Adrenal gland (tissue), 12 donors: ENCODE data around the gene DPM1. TPM values are rescaled to one million over a fixed set of nuclear protein-coding genes. Genes with fewer than 3 reads are reported as not detected.

ENCODE experiments used
- DNase-seq, 7 donors: peaks; one replicate each; pipeline ENCODE4 v3.0.0-alpha.2; 2019 to 2020
- H3K27ac ChIP-seq, 5 donors: fragments of 200-600 bp; sonication (generic) in 4 of 5; 1 replicate in 3 of 5; 2 replicates in 2 of 5; pipeline versions ENCODE4 v1.5.1 to v1.8.0; 2016 to 2020; ENCODE audit warnings: mild to moderate bottlenecking in 1 of 5
- H3K27me3 ChIP-seq: fragments of 200-600 bp; 2 replicates; pipeline ENCODE4 v1.8.0; 2021
- H3K36me3 ChIP-seq, 2 donors: fragments of 200-600 bp; replicated peaks in 1 of 2; 1 replicate in 1 of 2; 2 replicates in 1 of 2; pipeline versions ENCODE4 v1.5.1 to v1.8.0; 2018 to 2022
- H3K4me1 ChIP-seq, 2 donors: fragments of 200-600 bp; replicated peaks in 1 of 2; 1 replicate in 1 of 2; 2 replicates in 1 of 2; pipeline versions ENCODE4 v1.5.1 to v1.8.0; 2018 to 2021
- H3K4me3 ChIP-seq, 4 donors: fragments of 200-600 bp; sonication (generic) in 3 of 4; one replicate each; pipeline ENCODE4 v1.5.1; 2016 to 2018
- H3K9me3 ChIP-seq, 3 donors: fragments of 200-600 bp; sonication (generic) in 1 of 3; replicated peaks in 1 of 3; 1 replicate in 2 of 3; 2 replicates in 1 of 3; pipeline versions ENCODE4 v1.5.1 to v1.8.0; 2016 to 2021
- CTCF ChIP-seq, 6 experiments: fragments of 450-650 bp in 4 of 6; fragments of 200-600 bp in 2 of 6; sonication (generic) in 1 of 6; IDR thresholded peaks; 1 replicate in 5 of 6; 2 replicates in 1 of 6; pipeline versions ENCODE4 v1.5.1 to v1.8.0; 2016 to 2021; ENCODE audit warnings: antibody characterized with exemption in 6 of 6, mild to moderate bottlenecking in 2 of 6, moderate library complexity in 1 of 6
- POLR2A ChIP-seq, 2 donors: fragments of 450-650 bp; IDR thresholded peaks; one replicate each; pipeline ENCODE4 v1.6.1; 2017; ENCODE audit warnings: antibody characterized with exemption in 2 of 2, mild to moderate bottlenecking in 2 of 2, moderate library complexity in 1 of 2
- WGBS, 4 donors: extraction: QIAGEN DNeasy Blood & Tissue Kit in 2 of 4; methylation state at CpG; one replicate each; pipeline versions ENCODE4 v1.1.5 to v1.1.7; 2013 to 2017; 5-methylcytosine and 5-hydroxymethylcytosine counted together
- intact Hi-C, 2 donors: fragments of 100-400 bp; cut with DNase I; formaldehyde crosslinking; loops; one replicate each; pipeline versions ENCODE4 v1.14.1 to v1.15.0; 2022 to 2023
- polyA plus RNA-seq, 3 donors: library from polyadenylated mRNA; stranded (reverse); fragments of 200-250 nt in 2 of 3; fragments of 350-450 nt in 1 of 3; fragmentation: Illumina TruSeq in 1 of 3; extraction: RNeasy Lipid Tissue Mini Kit (QIAGEN cat#74804) in 1 of 3; gene quantifications; one replicate each; pipeline ENCODE4 v1.2.3, GENCODE V29; 2013 to 2014
- total RNA-seq, 9 donors: library from RNA; depleted of rRNA in 4 of 9; stranded (reverse); fragments of >200 nt in 4 of 9; fragments of 120-200 nt in 1 of 9; fragmentation: NEBNext Ultra II Directional in 1 of 9; extraction: Animal tissue kit (Norgen Biotek cat#: 25700) in 1 of 9; gene quantifications; one replicate each; pipeline versions ENCODE4 v1.1.0 to v1.2.4, GENCODE V29; 2013 to 2023
- donor health status: healthy with polysubstance abuse.
- donor health status: Bipolar disorder and iron deficiency.
- donor health status: DM: yes; HTN: yes; CAD: no.
- donor health status: DM: no; HTN: no; CAD: no.
- donor health status: DM: no; HTN: no; CAD: no.
- donor health status: DM: yes; HTN: yes; CAD: no.

Gene DPM1
- total and polyA plus RNA-seq, 12 donors, result 21.0 to 145 (median 42.9) TPM

DNA sequence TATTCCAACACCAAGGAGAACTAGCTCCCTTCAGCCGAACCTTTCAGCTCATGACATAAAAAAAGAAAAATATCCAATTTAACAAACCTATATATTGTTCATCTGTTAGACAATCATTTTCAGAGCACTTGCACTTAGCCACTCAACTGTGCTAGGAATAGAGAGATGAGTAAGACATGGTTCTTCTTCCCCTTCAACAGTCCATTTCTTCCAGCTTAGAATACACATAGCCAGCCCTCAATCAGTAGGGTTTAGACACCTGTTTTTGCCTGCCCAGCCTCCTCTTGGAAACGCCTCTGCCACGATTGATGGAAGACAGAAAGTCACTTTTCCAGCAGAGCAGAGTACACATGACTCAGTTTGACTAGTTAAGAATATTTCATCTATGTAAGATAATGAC, 48.9 kb downstream of the DPM1 start:
- intact Hi-C loops, result no loop called here
- 91 to 100% (median 94%) methylated on average over 3 of the region's 3 CpGs for WGBS, 4 donors
- Histone ChIP-seq H3K4me1 (peaks cover 25 to 44% of the 10 kb centered on the region in 2 donors), H3K36me3 (no peaks in the 10 kb centered on the region), H3K4me3 (no peak overlapping the region), H3K9me3 (no peaks in the 10 kb centered on the region), H3K27ac (no peak overlapping the region), H3K27me3 (no peaks in the 10 kb centered on the region)
- DNase-seq, result no peak
- TF ChIP-seq POLR2A (IDR thresholded peaks at IDR 0.05) (no peak), CTCF (IDR thresholded peaks at IDR 0.05) (no peak)

- Histone ChIP-seq H3K4me3 (no peak overlapping the region), H3K4me1 (peaks cover 4 to 24% of the 10 kb centered on the region in 2 donors), H3K27me3 (no peaks in the 10 kb centered on the region), H3K27ac (no peak overlapping the region), H3K36me3 (peaks cover 0 to 18% of the 10 kb centered on the region in 2 donors), H3K9me3 (no peaks in the 10 kb centered on the region)
- DNase-seq, result no peak
- TF ChIP-seq POLR2A (IDR thresholded peaks at IDR 0.05), result no peak
- TF ChIP-seq CTCF (IDR thresholded peaks at IDR 0.05), result no peak
- intact Hi-C loops, result no loop called here
- WGBS, 4 donors, result 75 to 86% (median 84%) methylated on average over 5 to 6 of the region's 6 CpGs
These were observed 54.2 kb downstream of the DPM1 start for GRCh38 chr20:50904067-50904570.

DNA sequence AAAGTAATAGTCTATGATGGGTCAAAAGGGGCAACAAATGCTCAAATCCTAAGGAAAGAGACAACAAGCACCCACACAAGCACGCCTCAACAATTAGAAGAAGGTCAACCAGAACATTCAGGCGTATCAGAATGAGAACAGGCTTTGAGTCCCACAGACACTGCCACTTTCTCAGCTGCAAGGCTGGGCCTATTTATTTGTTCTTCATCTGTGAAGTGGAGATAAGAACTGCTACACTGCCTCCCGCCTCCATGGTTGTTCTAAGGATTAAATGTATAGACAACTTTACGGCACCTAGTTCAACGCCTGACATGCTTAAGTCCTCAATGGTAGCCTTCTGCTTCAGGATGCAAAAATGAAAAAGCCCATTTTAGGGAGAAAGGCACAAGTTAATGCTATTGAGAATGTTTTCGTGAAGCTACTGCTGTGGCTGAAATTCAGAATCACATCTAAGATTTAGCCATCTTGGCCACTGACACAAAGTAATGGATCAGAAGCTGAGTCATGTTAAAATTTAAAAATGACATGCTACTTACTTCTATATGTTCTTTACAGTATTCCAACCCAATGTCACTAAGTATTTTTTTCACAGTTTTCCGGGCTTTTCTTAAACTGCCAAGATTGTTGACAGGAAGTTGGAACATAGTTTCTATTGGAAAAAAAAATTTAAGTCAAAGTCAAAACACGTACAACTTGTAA, 54.8 kb downstream of the DPM1 start:
- TF ChIP-seq POLR2A (IDR thresholded peaks at IDR 0.05), result no peak
- no peak for TF ChIP-seq CTCF (IDR thresholded peaks at IDR 0.05)
- no peak for DNase-seq
- Histone ChIP-seq H3K4me1 (peaks cover 4 to 24% of the 10 kb centered on the region in 2 donors), H3K27me3 (no peaks in the 10 kb centered on the region), H3K27ac (no peak overlapping the region), H3K9me3 (no peaks in the 10 kb centered on the region), H3K4me3 (no peak overlapping the region), H3K36me3 (peaks cover 0 to 22% of the 10 kb centered on the region in 2 donors)
- intact Hi-C loops, result no loop called here
- 81 to 88% (median 83%) methylated on average over 8 of the region's 8 CpGs for WGBS, 4 donors

- Histone ChIP-seq H3K36me3 (peaks cover 0 to 42% of the 10 kb centered on the region in 2 donors), H3K4me3 (no peak overlapping the region), H3K27ac (no peak overlapping the region), H3K9me3 (no peaks in the 10 kb centered on the region), H3K4me1 (peaks cover 0 to 24% of the 10 kb centered on the region in 2 donors), H3K27me3 (no peaks in the 10 kb centered on the region)
- WGBS, 4 donors, result 94 to 100% (median 96%) methylated on average over 1 of the region's 1 CpG
- no peak for DNase-seq
- TF ChIP-seq POLR2A (IDR thresholded peaks at IDR 0.05) (no peak), CTCF (IDR thresholded peaks at IDR 0.05) (no peak)
- intact Hi-C loops, result no loop called here
These were observed 57.0 kb downstream of the DPM1 start for GRCh38 chr20:50901301-50901700.
